ENCODE results near the gene RERE. TPM values are rescaled to one million over a fixed set of nuclear protein-coding genes. Genes with fewer than 3 reads are reported as not detected.
A peak's percentile ranks its signal among the peaks of the same experiment; 100 is the strongest.
"Not testable (repeated sequence)": the region's sequence is repeated elsewhere in the genome, so short reads cannot be mapped to it uniquely, and the experiment has no call there.

Gene RERE
- total RNA-seq, 2 donors from 2014 or later = 144 to 174 TPM

DNA sequence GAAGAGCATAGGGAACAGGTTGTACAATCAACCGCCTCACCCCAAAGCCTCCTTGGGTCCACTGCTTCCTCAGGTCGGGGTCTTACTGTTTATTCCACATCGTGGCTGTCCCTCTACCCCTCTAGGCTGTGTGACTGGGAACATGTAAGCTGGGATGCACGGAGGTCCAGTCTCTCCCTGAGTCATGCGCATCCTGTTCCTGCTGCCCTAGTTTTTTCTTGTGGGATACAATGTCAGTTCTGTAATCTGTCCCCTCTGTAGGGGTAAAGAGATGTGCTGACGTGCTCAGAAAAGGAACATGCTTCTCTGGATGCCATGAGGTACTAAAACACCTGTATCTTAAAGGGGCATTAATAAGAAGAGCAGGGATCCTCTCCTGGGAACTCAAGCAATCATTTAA, 433.4 kb downstream of the RERE start:
- ATAC-seq (ENCODE audit: insufficient number of reproducible peaks, low FRiP score, low read depth) (no peak), DNase-seq (ENCODE audit: low spot score) (no peak)
- no peaks in the 10 kb centered on the region for H3K36me3 ChIP-seq
- H3K9me3 ChIP-seq = no peaks in the 10 kb centered on the region
- peaks cover 35 to 82% of the 10 kb centered on the region in 2 donors for H3K4me1 ChIP-seq (ENCODE audit: control insufficient read depth in 1 of 2, low read depth in 2 of 2)
- TF ChIP-seq, protein P1, sequence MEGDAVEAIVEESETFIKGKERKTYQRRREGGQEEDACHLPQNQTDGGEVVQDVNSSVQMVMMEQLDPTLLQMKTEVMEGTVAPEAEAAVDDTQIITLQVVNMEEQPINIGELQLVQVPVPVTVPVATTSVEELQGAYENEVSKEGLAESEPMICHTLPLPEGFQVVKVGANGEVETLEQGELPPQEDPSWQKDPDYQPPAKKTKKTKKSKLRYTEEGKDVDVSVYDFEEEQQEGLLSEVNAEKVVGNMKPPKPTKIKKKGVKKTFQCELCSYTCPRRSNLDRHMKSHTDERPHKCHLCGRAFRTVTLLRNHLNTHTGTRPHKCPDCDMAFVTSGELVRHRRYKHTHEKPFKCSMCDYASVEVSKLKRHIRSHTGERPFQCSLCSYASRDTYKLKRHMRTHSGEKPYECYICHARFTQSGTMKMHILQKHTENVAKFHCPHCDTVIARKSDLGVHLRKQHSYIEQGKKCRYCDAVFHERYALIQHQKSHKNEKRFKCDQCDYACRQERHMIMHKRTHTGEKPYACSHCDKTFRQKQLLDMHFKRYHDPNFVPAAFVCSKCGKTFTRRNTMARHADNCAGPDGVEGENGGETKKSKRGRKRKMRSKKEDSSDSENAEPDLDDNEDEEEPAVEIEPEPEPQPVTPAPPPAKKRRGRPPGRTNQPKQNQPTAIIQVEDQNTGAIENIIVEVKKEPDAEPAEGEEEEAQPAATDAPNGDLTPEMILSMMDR (IDR thresholded peaks at IDR 0.05) = no peak
- no peak overlapping the region for H3K27ac ChIP-seq
- no peak overlapping the region for H3K4me3 ChIP-seq
- no peaks in the 10 kb centered on the region for H3K27me3 ChIP-seq (replicated peaks; ENCODE audit: insufficient read depth)

DNA sequence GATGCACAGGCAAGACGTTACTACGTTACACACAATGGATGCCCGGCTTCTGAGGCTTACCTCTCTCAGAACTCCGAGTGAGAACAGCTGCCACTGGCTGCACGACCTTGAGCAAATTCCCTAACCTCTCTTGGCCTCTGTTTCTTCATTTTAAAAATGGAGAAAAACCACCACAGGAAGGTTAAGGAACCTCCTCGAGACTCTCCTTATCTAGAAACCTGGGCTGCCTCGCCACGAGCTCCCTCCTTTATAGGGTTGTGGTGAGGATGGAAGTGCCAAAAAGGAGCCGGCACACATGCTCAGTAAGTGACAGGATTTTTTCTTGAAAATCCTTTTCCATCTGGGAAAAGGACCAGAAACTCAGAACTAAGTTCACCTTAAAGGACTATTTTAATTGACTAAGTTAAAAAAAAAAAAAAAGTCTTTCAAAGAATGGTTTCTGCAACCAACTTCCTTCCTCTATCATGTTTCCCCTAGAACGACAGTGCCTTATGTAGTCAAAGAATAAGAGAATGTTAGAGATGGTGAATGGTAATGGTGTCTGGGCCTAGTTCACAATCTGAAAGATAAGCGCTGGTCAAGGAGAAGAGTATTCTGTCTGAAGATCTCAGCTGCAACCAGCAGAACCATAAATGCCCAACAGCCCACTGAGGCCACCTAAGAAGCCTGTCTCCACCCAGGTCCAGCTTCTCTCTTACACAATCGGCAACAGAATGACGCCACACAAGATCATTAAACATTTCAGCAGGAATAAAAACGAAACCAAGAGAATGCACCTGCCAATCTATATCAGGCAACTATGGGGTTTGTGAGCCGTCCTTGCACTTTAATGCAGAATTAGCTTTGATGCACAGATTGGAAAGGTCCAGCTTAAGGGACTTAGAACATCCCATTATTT, 434.6 kb downstream of the RERE start:
- TF ChIP-seq, protein P1 (IDR thresholded peaks at IDR 0.05) = no peak
- peaks cover 45 to 93% of the 10 kb centered on the region in 2 donors for H3K4me1 ChIP-seq (ENCODE audit: control insufficient read depth in 1 of 2, low read depth in 2 of 2)
- ATAC-seq (ENCODE audit: insufficient number of reproducible peaks, low FRiP score, low read depth) (no peak), DNase-seq (ENCODE audit: low spot score) (no peak)
- H3K27ac ChIP-seq = peak overlapping the region in 1 of 2 donors; percentile 49
- no peaks in the 10 kb centered on the region for H3K9me3 ChIP-seq
- H3K4me3 ChIP-seq = no peak overlapping the region
- H3K36me3 ChIP-seq = no peaks in the 10 kb centered on the region
- H3K27me3 ChIP-seq (replicated peaks; ENCODE audit: insufficient read depth) = no peaks in the 10 kb centered on the region

DNA sequence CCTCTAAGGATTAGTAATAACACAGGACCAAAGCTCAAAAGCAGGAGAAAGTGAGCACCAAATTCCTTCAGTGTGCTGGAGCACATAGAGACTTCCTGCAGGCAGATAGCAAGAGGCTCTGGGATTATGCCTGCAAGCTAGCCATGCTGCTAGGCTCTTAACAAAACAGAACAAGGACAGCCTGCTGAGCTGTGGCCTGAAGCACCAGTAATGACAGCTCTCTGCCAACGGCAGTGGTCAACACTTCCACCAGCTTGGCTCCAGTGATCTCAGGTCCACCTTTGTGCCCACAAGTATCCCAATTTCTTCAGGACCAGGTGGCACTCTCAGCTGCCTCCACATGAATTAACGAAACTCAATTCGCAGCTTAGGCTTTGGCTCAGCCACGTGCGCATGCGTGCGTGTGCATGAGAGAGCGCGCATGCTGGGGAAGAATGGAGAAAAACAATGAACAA, 435.4 kb downstream of the RERE start:
- no peak for DNase-seq (ENCODE audit: low spot score)
- TF ChIP-seq, protein P1 (IDR thresholded peaks at IDR 0.05) = no peak
- Histone ChIP-seq H3K4me1 (ENCODE audit: control insufficient read depth in 1 of 2, low read depth in 2 of 2) (peaks cover 45 to 91% of the 10 kb centered on the region in 2 donors), H3K4me3 (no peak overlapping the region), H3K27me3 (replicated peaks; ENCODE audit: insufficient read depth) (no peaks in the 10 kb centered on the region), H3K9me3 (no peaks in the 10 kb centered on the region), H3K36me3 (no peaks in the 10 kb centered on the region), H3K27ac (no peak overlapping the region)
- ATAC-seq (ENCODE audit: insufficient number of reproducible peaks, low FRiP score, low read depth) = no peak

DNA sequence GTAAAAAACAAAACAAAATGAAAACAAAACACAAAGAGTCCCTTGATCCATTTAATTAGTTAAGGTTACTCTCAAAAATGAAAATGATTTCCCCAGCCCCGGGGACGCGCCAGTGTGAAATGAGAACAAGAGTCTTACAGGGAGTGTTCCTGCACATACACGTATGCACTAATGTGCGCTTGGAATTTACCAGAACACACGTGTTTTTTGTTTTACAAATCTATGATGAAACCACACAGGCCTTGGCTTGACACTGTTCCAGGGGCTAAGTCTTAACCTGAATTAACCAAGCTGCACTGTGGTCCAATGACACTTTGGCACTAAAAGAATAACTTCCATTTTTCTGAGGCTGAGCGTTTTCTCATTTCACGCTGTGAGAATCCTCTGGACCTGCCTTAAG, 435.8 kb downstream of the RERE start:
- Histone ChIP-seq H3K27ac (no peak overlapping the region), H3K27me3 (replicated peaks; ENCODE audit: insufficient read depth) (no peaks in the 10 kb centered on the region), H3K9me3 (no peaks in the 10 kb centered on the region), H3K4me3 (no peak overlapping the region), H3K4me1 (ENCODE audit: control insufficient read depth in 1 of 2, low read depth in 2 of 2) (peaks cover 45 to 87% of the 10 kb centered on the region in 2 donors), H3K36me3 (no peaks in the 10 kb centered on the region)
- DNase-seq (ENCODE audit: low spot score) = no peak
- ATAC-seq (ENCODE audit: insufficient number of reproducible peaks, low FRiP score, low read depth) = no peak
- TF ChIP-seq, protein P1 (IDR thresholded peaks at IDR 0.05) = no peak

DNA sequence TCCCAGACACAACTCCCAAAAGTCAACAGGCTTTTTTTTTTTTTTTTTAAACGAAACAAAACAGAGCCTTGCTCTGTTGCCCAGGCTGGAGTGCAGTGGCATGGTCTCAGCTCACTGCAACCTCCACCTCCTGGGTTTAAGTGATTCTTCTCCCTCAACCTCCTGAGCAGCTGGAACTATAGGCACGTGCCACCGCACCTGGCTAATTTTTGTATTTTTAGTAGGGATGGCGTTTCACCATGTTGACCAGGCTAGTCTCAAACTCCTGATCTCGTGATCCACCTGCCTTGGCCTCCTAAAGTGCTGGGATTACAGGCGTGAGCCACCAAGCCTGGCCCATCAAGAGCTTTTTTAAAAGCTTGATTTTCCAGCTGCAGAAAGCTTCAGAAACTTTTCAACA, 437.1 kb downstream of the RERE start:
- not testable (repeated sequence) for H3K27ac ChIP-seq; H3K36me3 ChIP-seq; DNase-seq (ENCODE audit: low spot score); ATAC-seq (ENCODE audit: insufficient number of reproducible peaks, low FRiP score, low read depth); H3K9me3 ChIP-seq; H3K27me3 ChIP-seq (replicated peaks; ENCODE audit: insufficient read depth); H3K4me3 ChIP-seq
- H3K4me1 ChIP-seq (ENCODE audit: control insufficient read depth in 1 of 2, low read depth in 2 of 2) = peaks cover 45 to 78% of the 10 kb centered on the region in 2 donors
